NCI-H524 (cell line): Measurements from ENCODE around the gene INPP5E.

Experiments
- DNase-seq, 2 experiments: peaks; one replicate each; lab custom pipeline; 2025; lab: John Stamatoyannopoulos, UW

INPP5E gene

DNA sequence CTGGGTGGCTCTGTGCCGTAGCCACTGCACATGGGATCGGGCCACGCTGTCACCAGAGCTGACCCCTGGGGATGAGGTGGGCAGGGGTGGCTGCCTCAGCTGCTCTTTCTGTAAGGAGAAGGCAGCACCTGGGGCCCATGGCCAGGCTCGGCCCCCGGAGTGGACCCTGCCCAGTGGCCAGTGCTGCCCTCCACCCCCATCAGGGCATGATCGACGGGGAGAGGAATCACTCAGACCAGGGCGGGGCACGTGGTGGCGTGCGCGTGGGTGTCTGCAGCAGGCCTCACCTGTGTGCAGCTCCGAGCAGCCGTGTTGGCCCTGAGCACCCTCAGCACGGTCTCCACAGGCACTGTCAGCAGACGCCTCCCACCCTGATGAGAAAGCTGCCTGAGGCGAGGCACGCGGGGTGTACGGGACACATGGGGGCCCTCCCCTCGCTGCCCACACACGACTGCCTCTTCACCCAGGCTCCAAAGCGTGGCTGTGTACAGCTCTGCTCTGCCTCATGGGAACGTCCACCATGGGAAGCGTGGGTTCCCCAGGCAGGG is 57.6 kb downstream of the INPP5E start:
- no peak for DNase-seq

DNA sequence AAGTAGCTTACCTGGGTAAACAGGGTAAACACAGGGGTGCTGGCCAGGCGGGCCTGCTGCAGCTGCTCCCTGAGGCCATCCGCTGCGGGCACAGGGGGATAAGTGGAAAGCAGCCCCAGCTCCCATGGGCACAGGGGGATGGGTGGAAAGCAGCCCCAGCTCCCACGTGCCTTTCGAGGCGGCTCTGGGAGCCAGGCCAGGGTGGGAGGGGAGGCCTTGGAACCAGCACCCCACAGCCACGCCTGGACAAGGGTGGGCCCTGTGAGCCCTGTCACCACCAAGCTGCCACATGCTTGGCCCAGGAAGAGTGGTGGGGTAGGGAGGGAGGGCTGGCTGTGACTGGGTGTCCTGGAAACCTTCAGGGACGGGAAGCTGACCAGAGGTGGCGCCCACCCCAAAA is 58.3 kb downstream of the INPP5E start:
- no peak for DNase-seq

DNA sequence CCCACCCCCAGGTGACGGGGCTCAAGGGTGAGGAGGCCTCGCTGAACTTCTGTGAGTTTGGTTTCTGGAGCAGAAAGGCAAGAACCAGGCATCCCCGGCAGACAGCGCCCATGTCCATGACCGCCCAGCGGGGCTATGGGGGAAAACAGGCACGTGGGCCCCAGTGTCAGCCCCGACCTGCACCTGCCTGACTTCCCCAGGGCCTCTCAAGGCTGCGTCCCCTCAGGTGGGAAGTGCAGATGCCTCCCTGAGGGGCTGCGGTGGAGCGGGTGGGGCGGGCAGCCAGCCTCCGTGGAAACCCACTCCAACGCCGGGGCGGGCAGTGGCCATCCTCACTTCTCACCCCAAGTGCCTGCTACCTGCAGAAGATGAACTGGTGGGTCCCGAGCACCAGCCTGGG is 59.3 kb downstream of the INPP5E start:
- DNase-seq, result no peak

DNA sequence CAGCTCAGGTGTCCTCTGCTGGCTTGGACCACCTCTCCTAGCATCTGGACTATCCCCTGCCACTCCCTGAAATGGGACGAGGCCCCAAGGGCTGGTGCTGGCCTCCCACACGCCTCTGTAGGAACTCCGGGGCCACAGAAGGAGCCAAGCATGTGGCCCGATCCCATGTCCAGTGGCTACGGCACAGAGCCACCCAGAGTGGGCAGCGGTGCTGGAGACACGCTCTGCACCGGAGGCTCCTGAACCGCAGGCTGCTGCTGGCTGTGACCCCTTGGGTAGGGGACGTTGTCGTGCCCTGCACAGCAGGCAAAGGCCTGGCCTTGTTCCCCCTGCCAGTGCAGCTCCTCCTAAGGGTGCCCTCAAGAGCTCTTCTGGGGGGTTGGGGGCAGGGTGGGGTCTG is 59.8 kb downstream of the INPP5E start:
- no peak for DNase-seq

DNA sequence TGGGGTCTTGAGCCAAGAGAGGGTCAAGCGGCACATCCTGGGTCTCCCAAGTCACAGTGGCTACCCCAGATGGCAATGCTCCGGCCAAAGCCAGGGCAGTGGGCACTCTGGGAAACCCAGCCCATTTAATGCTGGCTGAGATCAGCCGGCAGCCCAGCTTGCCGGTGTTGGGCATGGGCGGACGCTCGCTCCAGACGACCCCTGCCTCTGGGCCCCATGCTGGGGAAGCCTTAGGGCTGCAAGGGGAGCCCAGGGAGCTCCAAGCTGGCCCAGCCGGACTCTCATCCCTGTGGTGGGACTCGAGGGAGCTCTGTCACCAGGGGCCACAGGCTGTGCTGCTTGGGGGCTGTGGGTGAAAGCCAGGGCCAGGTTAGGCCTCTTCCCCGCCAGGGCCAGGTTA is 60.2 kb downstream of the INPP5E start:
- DNase-seq, result no peak

DNA sequence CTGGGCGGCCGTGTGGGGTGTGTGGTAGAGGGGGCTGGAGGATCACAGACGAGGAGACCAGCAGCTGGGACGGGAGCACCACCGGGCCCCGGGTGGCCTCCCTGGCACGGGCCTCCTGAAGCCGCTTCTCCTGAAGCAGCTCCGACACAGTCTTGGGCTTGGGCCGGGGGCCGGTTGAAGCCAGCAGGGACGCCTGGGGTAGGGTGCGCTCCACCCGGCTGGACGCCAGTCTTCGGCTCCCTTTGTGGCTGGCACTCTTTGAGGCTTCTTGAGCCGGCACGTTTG is 60.7 kb downstream of the INPP5E start:
- no peak for DNase-seq
